ENCODE measurements around the gene ADGRD1.
A peak's percentile ranks its signal among the peaks of the same experiment; 100 is the strongest.

ADGRD1 gene

DNA sequence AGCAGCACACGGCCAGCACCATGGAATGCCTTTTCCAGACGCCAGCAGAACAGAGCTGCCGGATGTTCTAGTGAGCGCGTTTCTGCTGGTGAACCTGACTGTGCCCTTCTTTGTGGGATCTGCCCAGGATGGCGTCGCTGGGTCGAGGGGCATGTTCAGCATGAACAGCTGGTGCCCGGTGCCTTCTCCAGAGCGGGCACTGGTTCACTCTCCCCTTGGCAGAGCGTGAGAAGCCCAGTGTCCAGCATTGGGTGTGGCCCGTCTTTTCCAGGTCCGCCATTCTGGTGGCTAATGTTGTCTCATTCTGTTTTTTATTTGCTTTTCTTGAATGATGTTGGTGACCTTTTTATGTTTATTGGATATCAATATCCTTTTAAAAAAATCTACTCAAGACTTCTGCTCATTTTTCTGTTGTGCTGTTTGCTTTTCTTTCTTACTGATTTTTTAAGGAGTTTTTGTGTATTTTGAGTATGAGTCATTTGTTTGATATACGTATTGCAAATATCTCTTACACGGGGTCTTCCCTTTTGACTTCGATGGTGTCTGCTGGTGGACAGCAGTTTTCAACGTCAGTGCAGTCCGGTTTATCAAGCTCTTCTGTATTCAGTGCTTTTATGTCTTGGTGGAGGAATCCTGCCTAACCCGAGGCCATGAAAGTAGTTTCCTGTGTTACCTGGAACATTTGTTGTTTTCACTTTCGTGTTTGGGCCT lies 74.3 kb downstream of the ADGRD1 start:
- no peak for DNase-seq

DNA sequence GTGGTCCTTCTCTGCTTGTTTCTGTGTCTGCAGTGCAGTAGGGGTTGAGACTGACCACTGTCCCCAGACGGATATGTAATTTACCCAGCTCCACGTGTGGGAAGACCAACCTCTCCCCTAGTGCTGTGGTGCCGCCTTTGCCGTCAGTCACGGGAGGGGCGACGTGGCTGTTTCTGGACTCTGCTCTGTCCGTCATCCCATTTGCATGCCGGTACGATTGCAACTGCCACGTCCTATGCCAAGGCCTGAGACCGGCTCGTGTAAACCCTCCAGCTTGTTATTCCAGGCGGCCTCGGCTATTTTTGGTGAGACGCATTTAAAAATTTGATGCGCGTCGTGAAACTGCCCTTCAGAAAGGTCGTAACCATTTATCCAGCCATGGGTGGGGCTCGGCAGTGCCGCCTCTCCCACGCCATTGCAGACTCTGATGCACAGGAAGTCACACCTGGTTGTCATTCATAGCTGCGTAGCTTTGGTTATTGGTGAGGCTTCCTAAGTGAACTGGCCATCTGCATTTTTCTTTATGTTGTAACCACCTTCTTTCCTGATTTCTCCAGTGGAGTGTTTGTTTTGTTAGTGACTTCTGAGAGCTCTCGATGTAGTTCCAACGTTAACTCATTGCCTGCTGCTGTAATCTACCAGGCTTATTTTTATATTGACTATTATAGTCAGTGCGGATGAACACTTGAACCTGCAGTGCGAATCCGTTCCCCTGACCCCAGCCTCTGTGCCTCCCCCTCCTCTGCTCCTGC lies 75.1 kb downstream of the ADGRD1 start:
- DNase-seq = no peak

DNA sequence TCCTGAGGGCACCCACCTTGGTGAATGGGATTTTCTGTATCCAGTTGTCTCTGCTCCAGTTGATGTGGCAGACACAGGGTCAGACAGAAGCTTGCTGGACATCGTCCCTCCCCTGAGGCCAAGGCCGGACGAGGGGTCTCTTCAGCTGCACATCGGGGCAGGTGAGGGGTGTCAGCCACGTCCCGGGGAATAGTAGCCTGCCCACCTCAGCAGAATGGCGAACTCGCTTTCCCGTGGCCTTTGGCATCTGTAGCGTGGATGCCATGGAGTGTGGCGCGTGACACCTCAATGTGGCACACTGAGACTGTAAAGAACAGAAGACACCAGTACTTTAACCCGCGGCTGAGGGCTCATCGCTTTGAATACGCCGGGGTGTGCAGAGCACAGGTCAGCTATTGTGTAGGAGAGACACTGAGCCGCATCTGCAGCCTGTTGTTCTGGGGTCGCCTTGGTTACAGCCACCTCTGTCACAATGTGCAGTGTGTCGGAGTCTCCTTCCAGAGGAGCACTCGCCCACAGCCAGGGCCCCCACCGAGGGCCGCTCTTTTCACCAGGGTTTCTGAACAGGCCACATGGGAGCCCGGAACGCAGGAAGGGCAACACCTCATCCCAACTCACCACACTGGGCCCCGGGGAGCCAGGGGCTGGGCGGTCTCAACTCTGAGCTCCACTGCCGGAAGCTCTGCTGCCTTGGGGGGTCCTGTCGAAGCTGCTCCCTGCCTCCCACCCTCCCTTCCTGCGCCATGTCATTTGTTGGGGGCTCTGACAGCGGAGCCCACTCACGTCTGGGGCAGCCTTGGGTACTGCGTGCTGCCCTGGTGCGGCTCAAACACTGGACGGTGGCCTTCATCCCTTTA lies 77.0 kb downstream of the ADGRD1 start:
- no peak for DNase-seq

DNA sequence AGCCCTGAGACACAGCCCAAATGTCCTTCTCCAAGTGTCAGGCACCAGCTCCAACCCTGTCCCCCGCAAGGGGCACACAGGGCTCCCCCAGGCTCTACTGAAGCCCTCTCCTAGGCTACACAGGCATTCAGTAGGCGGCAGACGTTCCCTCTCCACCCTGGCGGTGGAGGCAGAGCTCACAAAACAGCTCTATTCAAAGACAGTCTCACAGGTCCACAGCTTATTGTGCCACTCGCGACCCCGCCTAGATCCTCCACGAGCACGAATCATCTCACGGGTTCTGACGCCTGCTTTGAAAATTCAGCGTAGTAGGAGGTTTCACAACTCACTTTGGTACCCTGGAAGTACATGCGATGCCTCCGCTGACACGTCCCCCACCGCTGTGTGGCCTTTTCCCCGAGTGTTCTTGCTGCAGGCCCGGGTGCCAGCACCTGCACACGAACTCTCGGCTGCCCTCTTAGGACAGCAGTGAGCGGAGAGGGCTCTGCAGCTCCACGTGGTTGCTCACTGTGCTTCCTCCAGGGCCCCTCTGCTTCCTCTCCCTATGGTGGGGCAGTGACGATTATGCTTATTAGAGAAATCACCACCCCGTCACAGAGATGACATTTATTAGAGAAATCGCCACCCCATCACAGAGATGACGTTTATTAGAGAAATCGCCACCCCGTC lies 78.5 kb downstream of the ADGRD1 start:
- no peak for DNase-seq

DNA sequence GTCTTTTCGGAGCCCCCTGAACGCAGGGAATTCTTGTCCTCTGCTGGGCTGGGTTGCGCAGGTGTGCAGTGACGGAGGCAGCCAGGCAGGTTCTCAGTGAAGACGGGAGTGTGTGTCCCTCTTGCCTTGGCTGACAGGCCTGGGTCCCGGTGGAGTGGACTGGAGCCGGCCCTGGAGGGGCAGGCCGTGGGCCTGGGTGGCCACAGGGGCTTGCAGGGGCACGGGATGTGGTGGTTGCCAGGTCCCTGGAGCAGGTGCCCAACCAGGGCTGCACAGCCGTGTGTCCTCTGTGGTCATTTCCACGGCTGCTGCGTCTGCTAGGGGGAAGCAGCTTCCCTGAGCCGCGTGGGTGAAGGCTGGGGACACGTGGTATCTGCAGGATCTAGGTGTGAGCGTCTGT lies 79.8 kb downstream of the ADGRD1 start:
- no peak for DNase-seq

DNA sequence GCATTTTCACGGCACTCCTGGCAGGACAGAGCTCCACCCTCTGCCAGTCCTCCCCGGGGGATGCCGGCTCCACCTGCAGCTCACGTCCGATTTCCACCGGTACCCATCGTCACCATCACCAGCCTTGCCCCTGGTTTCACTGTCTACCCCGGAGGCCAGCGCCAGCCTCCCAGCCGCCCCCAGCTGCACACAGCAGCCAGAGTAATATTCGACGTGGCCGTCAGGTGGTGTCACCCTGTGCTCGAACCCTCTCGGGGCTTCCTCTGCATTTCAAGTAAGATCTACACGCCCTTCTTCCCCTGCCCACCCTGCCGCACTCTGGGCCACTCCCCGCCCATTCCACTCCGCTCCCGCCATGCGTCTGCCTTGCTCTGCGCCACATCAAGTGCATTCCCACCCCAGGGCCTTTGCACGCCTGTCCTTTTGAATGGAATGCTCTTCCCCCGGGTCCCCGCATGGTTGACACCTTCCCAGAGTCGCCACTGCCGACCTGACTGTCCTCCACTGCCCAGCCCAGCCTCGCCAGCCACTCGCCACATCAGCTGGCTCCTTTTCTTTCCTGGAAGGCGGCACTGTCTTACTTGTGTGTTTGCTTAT lies 80.3 kb downstream of the ADGRD1 start:
- no peak for DNase-seq

DNA sequence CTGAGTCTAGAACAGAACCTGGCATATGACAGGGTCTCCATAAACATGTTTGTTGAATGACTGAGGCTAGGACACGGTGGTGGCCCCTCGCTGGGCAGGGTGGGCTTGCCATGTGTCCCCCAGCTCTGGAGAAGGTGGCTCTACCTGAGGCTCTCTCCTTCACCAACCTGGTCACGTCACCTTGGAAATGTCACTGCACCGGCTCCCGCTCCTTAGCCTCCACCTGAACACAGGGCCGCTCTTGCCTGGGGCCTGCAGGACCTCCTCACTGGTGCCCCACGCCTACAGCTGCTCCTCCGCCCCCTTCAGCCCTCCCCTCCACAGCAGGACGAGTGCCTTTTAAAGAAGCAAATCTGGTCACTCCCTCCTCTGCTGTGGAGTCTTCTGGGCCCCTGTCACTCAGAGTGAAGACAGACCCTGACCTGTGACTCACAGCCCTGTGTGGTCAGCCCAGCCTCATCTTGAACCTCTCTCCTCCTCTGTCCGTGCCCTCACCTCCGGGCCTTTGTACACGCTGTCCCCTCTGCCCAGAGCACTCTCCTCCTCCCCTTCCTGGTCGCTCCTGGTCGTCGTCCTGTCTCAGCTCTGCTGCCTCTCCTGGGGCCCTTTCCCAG lies 81.0 kb downstream of the ADGRD1 start:
- no peak for DNase-seq

DNA sequence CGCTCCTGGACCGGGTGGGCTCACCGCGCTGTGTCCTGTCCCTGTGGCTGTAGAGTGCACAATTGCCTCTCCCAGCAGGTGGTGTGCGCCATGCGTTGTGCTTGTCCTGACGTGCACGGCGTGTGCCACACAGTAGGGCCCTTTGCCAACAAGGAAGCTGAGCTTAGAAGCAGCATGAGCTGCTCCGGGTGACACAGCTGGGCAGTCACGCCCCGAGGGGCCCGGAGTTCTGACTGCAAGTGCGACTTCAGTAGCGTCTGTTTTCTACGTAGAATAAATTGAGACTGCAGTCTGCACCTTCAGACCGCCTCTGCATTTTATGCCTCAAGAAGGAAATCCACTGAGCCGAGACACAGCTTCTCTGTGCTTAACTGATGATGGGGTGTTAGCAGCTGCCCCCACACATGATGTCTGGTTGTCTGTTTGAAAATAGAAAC lies 81.6 kb downstream of the ADGRD1 start:
- no peak for DNase-seq

DNA sequence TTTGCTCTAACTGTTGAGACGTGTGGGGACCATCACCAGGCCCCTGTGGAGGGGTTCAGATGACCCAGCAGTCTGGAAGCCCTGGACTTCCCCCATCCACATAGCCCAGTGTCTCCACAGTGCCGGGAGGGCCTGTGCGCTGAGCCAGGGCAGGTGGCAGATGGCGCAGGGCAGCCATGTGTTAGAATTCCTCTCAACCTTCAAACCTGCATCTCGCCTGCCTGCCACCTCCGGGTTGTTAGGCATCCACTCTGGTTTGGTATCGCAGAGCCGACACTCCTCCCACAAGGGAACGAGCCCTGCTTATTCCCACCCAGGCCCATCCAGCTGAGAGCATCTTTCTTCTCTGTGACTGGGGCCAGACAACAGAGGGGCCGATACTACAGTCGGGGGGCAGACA lies 84.5 kb downstream of the ADGRD1 start:
- DNase-seq = no peak

DNA sequence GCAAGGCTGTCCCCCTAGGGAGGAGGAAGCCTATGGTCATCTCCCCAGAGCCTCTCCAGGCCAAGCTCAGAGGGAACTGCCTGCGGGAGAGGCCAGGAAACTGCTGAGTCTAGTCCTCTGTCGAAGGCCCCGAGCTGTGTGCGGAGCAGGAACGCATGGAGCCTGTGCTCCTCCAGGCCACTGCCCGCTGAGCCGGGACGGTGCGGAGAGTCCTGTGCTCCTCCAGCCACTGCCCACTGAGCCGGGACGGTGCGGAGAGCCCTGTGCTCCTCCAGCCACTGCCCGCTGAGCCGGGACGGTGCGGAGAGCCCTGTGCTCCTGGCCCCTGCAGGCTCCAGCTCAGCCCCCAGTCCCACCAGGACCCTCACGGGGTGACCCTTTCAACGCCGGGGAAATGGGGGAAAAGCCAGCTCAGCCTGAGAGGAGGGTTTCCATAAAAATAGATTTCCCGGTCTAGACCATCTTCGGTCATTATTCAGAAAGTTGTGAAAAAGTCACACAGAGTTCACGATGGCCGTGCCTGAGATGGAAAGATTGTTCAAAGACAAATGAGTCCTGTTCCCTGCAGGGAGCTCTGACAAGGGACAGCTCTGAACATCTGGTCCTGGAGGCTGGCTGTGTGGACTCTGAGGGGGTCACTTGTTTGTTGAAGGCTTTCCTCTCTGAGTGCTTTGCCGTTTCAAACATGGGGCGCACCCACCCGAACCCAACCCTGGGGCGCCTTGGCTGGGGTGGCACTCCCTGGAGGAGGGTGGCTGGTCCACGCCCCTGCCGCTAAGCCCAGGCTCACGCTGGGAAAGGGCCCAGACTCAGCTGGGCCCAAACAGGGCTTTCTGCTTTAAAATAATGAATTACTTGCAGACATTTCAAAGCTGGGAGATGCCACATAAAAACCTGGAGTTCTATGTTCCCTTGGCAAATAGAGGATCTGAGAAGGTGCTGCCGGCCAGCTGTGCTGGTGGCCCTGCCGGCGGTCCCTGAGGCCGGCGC lies 85.5 kb downstream of the ADGRD1 start:
- DNase-seq = no peak

DNA sequence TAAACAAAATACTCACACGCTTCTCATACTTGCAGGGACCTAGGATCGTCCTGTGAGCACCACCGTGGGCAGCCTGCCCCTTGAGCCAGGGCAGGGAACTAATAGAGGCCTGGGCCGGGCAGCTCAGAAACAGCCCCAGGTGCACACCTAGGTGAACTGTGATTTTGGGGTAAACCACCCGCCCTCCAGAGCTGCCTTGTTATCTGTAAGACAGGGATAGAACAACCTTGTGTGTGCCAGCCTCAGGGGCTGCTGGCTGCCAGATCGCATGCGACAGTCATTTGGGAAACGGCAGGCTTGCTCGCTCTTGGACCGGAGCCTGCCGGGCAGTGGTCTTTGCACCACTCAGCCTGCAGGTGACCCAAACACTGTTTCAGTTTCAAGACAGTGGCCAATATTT lies 86.8 kb downstream of the ADGRD1 start:
- no peak for DNase-seq

DNA sequence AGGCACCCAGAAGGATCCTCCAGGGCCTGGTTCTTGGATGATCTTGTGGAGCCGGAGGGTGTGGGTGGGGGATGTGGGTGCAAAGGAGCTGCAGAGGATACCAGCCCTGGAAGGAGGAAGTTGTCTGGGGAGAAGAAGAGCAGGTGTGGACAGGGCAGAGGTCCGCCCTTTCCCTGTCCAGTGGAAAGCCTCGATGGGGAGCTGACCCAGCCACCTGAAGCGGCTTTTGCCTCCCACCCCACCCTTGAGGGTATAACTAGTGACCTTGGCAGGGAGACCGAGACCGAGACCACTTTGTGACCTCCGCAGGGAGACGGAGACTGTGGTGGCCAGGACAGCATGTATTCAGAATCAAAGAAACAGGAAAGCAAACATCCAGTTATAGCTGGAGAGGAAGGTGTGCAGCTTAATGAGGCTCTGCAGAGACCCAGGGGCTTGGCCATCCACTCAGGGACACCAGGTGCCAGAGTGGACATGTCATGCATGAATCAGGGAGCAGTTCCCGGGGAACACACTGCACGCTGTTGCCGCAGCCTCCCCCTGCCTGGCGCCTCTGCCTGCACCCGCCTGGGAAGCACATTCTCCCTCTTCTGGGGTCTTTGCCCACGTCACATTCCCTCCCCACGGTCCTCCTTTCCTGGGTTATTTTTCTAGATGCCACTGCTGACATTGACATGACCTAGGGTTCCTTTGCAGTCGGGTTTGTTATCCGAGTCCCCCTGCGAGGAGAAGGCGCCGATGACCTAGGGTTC lies 87.7 kb downstream of the ADGRD1 start:
- DNase-seq = no peak

DNA sequence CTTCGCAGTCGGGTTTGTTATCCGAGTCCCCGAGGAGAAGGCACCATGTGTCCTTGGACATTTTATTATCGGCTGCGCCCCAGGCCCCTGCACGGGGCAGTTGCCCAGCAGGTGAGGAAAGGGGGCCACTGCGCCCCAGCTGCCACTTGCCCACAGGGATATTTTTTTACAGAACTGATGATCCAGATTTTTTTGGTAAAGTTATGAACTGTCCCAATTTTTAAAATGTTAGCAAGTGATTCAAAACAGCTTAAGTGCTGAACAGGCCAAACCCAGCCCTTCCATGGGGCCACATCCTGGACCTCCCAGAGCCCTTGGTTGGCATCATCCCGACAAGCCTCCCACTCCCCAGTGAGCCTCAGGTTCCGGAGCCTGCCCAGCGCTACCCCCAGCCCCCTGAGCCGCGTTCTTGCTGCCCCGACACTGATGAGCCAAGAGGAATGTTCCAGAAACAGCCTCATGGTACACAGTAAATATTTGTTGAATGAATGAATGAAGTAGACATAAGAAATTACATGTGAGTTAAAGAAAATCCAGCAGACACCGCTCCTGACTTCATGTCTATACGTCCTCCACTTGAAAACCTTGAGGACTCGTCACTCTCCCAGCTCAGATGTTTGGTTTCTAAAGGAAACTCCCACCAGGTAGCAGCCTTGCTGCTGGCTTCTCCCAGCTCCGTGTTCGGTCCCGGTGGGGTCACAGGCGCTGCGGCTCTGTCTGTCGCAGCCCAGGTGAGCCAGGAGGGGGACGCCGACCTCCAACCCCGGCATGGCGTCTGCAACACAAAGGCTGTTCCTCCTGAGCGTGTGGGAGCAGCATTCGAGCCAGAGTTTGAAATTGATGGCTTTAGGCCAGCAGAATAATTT lies 88.5 kb downstream of the ADGRD1 start:
- no peak for DNase-seq

DNA sequence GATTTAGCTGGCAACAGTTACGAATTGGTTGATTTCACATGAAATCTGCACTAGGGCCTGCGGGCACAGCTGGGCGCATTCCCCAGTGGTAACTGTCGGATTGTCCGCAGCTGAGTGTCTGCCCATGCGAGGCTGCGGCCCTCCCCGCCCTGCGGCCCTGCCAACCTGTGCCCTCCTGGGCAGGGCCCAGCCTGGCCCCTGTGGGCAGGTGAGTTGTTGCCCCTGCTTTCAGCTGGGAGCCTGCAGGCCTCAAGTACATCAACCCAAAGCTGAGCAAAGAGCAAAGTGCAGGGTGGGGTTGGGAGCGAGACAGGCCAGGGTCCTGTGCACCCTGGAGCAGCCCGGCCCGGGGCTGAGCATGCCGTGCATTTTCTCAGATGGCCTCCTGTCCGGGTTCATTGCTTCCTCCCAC lies 89.1 kb downstream of the ADGRD1 start:
- DNase-seq = no peak

DNA sequence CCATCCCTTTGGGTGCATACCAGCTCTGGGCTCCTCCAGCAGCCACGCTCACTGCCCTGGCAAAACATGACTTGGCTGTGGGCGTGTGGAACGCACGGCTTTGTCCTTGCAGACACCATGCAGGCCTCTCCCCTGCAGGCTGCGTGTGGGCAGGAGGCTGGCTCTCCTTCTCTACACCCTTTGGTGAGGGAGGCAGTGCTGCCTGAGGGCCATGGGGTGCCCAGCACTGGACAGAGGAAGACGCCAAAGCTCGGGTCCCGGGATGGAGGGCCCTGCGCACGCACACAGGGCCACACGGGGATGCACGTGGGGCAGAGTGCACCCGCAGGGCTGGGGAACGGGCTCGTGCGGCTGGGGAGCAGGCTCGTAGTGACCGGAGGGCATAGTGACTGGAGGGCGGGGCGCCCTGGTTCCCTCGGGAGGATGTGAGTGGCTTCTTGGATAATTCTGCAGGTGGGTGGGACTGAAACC lies 89.7 kb downstream of the ADGRD1 start:
- DNase-seq = no peak

DNA sequence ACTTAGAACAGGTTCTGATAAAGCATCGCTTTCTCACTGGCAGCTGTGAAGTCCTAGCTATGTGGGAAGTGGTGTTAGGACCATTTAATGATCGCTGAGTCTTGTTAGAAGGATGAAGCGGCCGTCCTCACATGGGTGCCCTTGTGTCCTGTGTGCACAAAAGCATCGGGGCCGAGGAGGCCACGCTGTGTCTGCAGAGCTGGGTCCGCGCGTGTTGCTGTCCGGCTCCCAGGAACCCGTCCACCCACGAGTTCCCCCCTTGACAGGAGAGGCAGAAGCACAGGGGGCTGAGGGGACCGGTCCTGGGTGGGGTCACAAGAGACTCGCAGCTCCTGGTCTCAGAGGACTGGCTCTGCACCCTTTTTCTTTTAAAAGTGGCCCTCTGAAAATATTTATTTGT lies 90.4 kb downstream of the ADGRD1 start:
- DNase-seq = no peak

DNA sequence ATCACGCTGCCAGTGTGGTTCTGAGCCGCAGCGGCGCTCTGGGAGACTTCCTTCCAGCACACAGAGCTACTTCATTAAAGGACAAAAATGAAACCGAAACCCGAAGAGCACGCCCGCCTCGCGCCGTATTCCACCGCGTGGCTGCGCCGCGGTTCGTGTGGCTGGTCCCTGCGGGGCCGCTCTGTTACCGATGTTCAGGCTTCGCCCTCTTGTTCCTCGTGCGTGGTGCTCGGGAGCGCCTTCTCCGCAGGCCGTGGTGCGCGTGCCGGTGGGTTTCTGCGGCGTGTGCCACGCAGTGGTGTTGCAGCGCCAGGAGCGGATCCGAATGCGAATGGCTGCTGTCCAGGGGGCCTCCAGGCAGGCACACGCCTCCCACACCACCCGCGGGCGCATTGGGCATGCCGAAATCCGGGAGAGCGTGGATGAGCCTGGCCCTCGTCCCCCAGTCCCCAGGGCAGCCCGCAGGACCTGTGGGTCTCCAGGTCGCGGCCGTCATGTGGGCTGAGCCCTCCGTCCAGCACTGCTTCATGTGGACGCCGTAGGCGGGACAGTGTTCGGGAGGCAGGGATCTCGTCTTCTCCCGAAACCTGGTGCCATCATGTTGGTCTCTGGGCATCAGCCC lies 91.2 kb downstream of the ADGRD1 start:
- DNase-seq = peak in 1 of 6 experiments; percentile 41

DNA sequence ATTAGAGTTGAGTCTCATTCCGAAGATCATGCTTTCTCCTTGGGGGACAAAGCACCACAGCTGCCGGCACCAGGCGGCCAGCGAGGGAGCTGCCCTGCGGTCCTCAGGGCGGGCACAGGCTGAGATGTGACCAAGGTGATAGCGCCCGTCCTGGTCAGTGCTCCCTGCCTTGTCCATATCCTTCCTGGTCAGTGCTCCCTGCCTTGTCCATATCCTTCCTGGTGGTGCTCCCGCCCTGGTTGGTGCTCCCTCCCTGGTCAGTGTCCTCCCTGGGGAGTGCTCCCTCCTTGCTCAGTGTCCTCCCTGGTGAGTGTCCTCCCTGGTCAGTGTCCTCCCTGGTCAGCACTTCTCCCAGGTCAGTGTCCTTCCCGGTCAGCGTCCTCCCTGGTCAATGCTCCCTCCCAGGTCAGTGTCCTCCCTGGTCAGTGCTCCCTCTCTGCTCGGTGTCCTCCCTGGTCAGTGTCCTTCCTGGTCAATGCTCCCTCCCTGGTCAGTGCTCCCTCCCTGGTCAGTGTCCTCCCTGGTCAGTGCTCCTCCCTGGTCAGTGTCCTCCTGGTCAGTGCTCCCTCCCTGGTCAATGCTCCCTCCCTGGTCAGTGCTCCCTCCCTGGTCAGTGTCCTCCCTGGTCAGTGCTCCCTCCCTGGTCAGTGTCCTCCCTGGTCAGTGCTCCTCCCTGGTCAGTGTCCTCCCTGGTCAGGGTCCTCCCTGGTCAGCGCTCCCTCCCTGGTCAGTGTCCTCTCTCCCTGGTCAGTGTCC lies 92.2 kb downstream of the ADGRD1 start:
- DNase-seq = peak in 1 of 6 experiments; percentile 22
